ENCODE measurements around the gene NRG3. TPM values are rescaled to one million over a fixed set of nuclear protein-coding genes. Genes with fewer than 3 reads are reported as not detected.

NRG3 gene
- total and polyA plus RNA-seq, 2 of the 4 experiments (the other 2 are of a cell fraction) = not detected

GRCh38 chr10:82668221-82668895, 793.4 kb downstream of the NRG3 start:
- Histone ChIP-seq H3K14ac (replicated peaks; ENCODE audit: low read depth, low read length) (no peak overlapping the region), H3K27ac (ENCODE audit: insufficient read depth, low read length) (no peak overlapping the region), H4K20me1 (ENCODE audit: insufficient read depth, low read length) (no peaks in the 10 kb centered on the region), H3K4me3 (ENCODE audit: insufficient read depth, low read depth, low read length) (no peak overlapping the region), H2AK5ac (ENCODE audit: low read depth, low read length) (no peak overlapping the region), H3K18ac (ENCODE audit: low read depth, low read length) (no peak overlapping the region), H2BK15ac (ENCODE audit: low read depth, low read length) (no peak overlapping the region), H3K4me2 (ENCODE audit: low read depth, low read length) (no peak overlapping the region), H3K79me1 (ENCODE audit: low read depth in 1 of 2, low read length in 2 of 2) (no peaks in the 10 kb centered on the region), H3K9me1 (ENCODE audit: insufficient read depth, low read length) (no peaks in the 10 kb centered on the region), H3K36me3 (ENCODE audit: control insufficient read depth, insufficient read depth, low read length) (no peaks in the 10 kb centered on the region), H2BK120ac (ENCODE audit: low read depth, low read length) (no peak overlapping the region), H3K4me1 (ENCODE audit: control insufficient read depth, insufficient read depth, low read length) (no peaks in the 10 kb centered on the region), H3K27me3 (ENCODE audit: control insufficient read depth, insufficient read depth, low read length) (no peaks in the 10 kb centered on the region), H4K91ac (ENCODE audit: insufficient read depth, low read depth, low read length) (no peak overlapping the region), H4K5ac (ENCODE audit: low read depth, low read length) (no peak overlapping the region), H2BK20ac (ENCODE audit: low read depth, low read length) (no peak overlapping the region), H3K23ac (ENCODE audit: low read depth, low read length) (no peak overlapping the region), H3K4ac (ENCODE audit: low read depth, low read length) (no peak overlapping the region), H2BK5ac (ENCODE audit: low read depth, low read length, poor library complexity, severe bottlenecking) (no peak overlapping the region), H2AFZ (replicated peaks; ENCODE audit: low read length, poor library complexity) (no peak overlapping the region), H3K9ac (ENCODE audit: low read depth, low read length) (no peak overlapping the region), H2AK9ac (replicated peaks; ENCODE audit: low read depth, low read length, poor library complexity) (no peak overlapping the region), H3K9me3 (ENCODE audit: control insufficient read depth, insufficient read depth, low read length) (peaks cover 10% of the 10 kb centered on the region), H3K56ac (ENCODE audit: extremely low read depth, insufficient read depth, low read length) (no peak overlapping the region), H4K8ac (ENCODE audit: low read depth in 2 of 2, low read length in 2 of 2) (no peak overlapping the region)
- no CpG with 5 or more reads among the region's 4 CpGs for WGBS, 2 experiments (ENCODE audit: extremely low coverage in 2 of 2, insufficient read length in 1 of 2)
- TF ChIP-seq CTCF (conservative IDR thresholded peaks at IDR 0.05; ENCODE audit: low read depth, low read length) = no peak
- no peak for TF ChIP-seq NFE2L2 (IDR thresholded peaks at IDR 0.05; ENCODE audit: low read depth, low read length)
- TF ChIP-seq CHD1 (IDR thresholded peaks at IDR 0.05; ENCODE audit: low read depth, low read length) = no peak
- no peak for TF ChIP-seq BHLHE40 (IDR thresholded peaks at IDR 0.05; ENCODE audit: low read depth, low read length)
- TF ChIP-seq MXI1 (IDR thresholded peaks at IDR 0.05; ENCODE audit: borderline replicate concordance, low read depth, low read length) = no peak
- no peak for TF ChIP-seq MAFK (IDR thresholded peaks at IDR 0.05; ENCODE audit: low read depth, low read length)
- dilution Hi-C loops (cut with HindIII; ENCODE audit: low sequenced_read_pairs, unreplicated experiment) = no loop called here
- no peak for DNase-seq
- no TSS peak for BruUV-seq (replicated peaks)
- ATAC-seq (ENCODE audit: low read depth) = no peak
- intact Hi-C loops (cut with micrococcal nuclease) = no loop called here
- ChIA-PET POLR2A (ENCODE audit: unreplicated experiment) (no interaction called here), CTCF (no interaction called here)
- in situ Hi-C loops (cut with MboI; ENCODE audit: low sequenced_read_pairs) = no loop called here

Measured in IMR-90 (cell line).